Nephron progenitor cell (in vitro differentiated cells): ENCODE data around the gene TMC8.

Source experiments
- DNase-seq: peaks from one replicate; pipeline ENCODE4 v3.0.0; 2021
- H3K27ac Mint-ChIP-seq: 2 replicates; pipeline ENCODE4 v1.8.0; 2021; ENCODE audit warnings: mild to moderate bottlenecking, moderate library complexity, mixed read lengths
- H3K27me3 Mint-ChIP-seq: 2 replicates; pipeline ENCODE4 v1.8.0; 2021; ENCODE audit warnings: mild to moderate bottlenecking, low read depth, mixed read lengths; ENCODE audit not compliant: poor library complexity
- H3K36me3 Mint-ChIP-seq: 2 replicates; pipeline ENCODE4 v1.8.0; 2021; ENCODE audit warnings: low read depth, mixed read lengths
- H3K4me1 Mint-ChIP-seq: 2 replicates; pipeline ENCODE4 v1.8.0; 2021; ENCODE audit warnings: mixed read lengths
- H3K4me3 Mint-ChIP-seq: 2 replicates; pipeline ENCODE4 v1.8.0; 2021; ENCODE audit warnings: mild to moderate bottlenecking, moderate library complexity, mixed read lengths
- H3K9me3 Mint-ChIP-seq: 2 replicates; pipeline ENCODE4 v1.8.0; 2021; ENCODE audit warnings: mild to moderate bottlenecking, moderate library complexity, mixed read lengths
- CTCF ChIP-seq: fragments of 200-600 bp; sonication (generic); IDR thresholded peaks from 2 replicates; pipeline ENCODE4 v1.5.0; 2021; ENCODE audit warnings: antibody characterized with exemption

Gene TMC8

GRCh38 chr17:78184868-78185267 lies 54.3 kb downstream of the TMC8 start:
- peak overlapping the region; percentile 81 for H3K4me3 Mint-ChIP-seq
- H3K4me1 Mint-ChIP-seq: peaks cover 44% of the 10 kb centered on the region
- peaks cover 3% of the 10 kb centered on the region for H3K27me3 Mint-ChIP-seq
- TF ChIP-seq CTCF: no peak
- peaks cover 40% of the 10 kb centered on the region for H3K36me3 Mint-ChIP-seq
- peak; percentile 30 for DNase-seq
- peak overlapping the region; percentile 82 for H3K27ac Mint-ChIP-seq
- H3K9me3 Mint-ChIP-seq: no peaks in the 10 kb centered on the region

- Mint-ChIP-seq H3K27me3 (peaks cover 3% of the 10 kb centered on the region), H3K27ac (no peak overlapping the region), H3K9me3 (peaks cover 5% of the 10 kb centered on the region), H3K4me3 (peak overlapping the region; percentile 81), H3K36me3 (peaks cover 43% of the 10 kb centered on the region), H3K4me1 (peaks cover 56% of the 10 kb centered on the region)
- DNase-seq: no peak
- no peak for TF ChIP-seq CTCF
These were observed 55.6 kb downstream of the TMC8 start for GRCh38 chr17:78185981-78186691.

GRCh38 chr17:78186692-78187595 lies 56.4 kb downstream of the TMC8 start, which contains the start of the genes AFMID and TK1:
AFMID (plus strand) TSS chr17:78187362; CDS start chr17:78187371, 9 bp downstream.
TK1 (minus strand) TSS chr17:78187052; CDS start chr17:78186994, 58 bp downstream.
- Mint-ChIP-seq H3K9me3 (peaks cover 5% of the 10 kb centered on the region), H3K27me3 (peaks cover 3% of the 10 kb centered on the region), H3K36me3 (peaks cover 41% of the 10 kb centered on the region), H3K4me1 (peaks cover 56% of the 10 kb centered on the region), H3K4me3 (peak within 1 kb of the TSS; percentile 90), H3K27ac (no peak within 1 kb of the TSS)
- TF ChIP-seq CTCF: peak; percentile 87
- DNase-seq: peak; percentile 99
